Skeletal muscle satellite cell (primary cell): ENCODE results near the gene CACNB1.

Experiments used
- H3K27me3 ChIP-seq: 2 replicates; pipeline ENCODE4 v1.7.0; 2013; ENCODE audit warnings: low read length; ENCODE audit not compliant: control insufficient read depth, insufficient read depth
- H3K36me3 ChIP-seq: 2 replicates; pipeline ENCODE4 v1.7.0; 2013; ENCODE audit warnings: mild to moderate bottlenecking, control low read depth, low read length; ENCODE audit not compliant: insufficient read depth
- H3K4me1 ChIP-seq: 2 replicates; pipeline ENCODE4 v1.7.0; 2013; ENCODE audit warnings: low read length; ENCODE audit not compliant: control insufficient read depth, insufficient read depth
- H3K4me2 ChIP-seq: 2 replicates; pipeline ENCODE4 v1.7.0; 2013; ENCODE audit warnings: mild to moderate bottlenecking, low read length
- H3K4me3 ChIP-seq: 2 replicates; pipeline ENCODE4 v1.7.0; 2013; ENCODE audit warnings: low read length
- H3K9ac ChIP-seq: 2 replicates; pipeline ENCODE4 v1.7.0; 2013; ENCODE audit warnings: mild to moderate bottlenecking, low read depth, low read length, moderate library complexity
- H3K9me3 ChIP-seq: replicated peaks from 2 replicates; pipeline ENCODE4 v1.7.0; 2013; ENCODE audit warnings: mild to moderate bottlenecking, control low read depth, low read length

CACNB1 gene

DNA sequence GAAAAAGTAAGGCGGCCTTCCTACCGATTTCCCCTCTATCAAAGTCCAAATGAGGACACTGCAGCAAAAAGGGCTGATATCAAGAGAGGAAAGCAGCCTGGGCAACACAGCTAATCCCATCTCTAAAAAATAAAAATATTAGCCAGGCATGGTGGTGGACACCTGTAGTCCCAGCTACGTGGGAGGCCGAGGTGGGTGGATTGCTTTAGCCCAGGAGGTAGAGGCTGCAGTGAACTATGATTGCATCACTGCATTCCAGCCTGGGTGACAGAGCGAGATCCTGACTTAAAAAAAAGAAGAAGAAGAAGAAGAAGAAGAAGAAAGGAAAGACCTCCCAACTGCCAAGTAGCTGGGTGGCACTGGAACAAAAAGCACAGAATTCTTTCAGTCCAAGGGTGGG is 14.4 kb downstream of the CACNB1 start:
- peaks cover 8% of the 10 kb centered on the region for H3K4me1 ChIP-seq

DNA sequence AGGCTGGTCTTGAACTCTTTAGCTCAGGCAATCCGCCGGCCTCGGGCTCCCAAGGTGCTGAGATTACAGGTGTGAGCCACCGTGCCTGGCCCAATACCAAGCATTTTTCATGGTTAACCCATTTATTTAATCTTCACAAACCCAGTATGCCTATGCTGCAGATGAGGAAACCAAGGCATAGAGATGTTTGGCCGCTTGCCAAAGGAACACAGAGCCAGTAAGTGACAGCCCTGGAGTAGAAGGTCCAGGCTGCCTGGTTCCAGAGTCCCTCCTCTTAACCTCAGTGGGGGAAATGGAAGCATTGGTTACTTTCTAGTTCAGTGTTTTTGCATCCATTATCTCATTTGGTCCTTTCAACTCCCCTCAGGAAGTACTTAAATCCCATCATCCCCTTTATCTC is 16.2 kb downstream of the CACNB1 start:
- Histone ChIP-seq H3K9me3 (no peaks in the 10 kb centered on the region), H3K4me3 (no peak overlapping the region), H3K36me3 (peaks cover 63% of the 10 kb centered on the region), H3K4me1 (peaks cover 11% of the 10 kb centered on the region), H3K4me2 (no peak overlapping the region), H3K9ac (no peak overlapping the region), H3K27me3 (no peaks in the 10 kb centered on the region)

More for the DNA sequence above, 14.4 kb downstream of the CACNB1 start:
- H3K9me3 ChIP-seq = no peaks in the 10 kb centered on the region
- H3K4me3 ChIP-seq = no peak overlapping the region
- peaks cover 61% of the 10 kb centered on the region for H3K36me3 ChIP-seq
- H3K9ac ChIP-seq = no peak overlapping the region
- no peaks in the 10 kb centered on the region for H3K27me3 ChIP-seq
- H3K4me2 ChIP-seq = no peak overlapping the region

DNA sequence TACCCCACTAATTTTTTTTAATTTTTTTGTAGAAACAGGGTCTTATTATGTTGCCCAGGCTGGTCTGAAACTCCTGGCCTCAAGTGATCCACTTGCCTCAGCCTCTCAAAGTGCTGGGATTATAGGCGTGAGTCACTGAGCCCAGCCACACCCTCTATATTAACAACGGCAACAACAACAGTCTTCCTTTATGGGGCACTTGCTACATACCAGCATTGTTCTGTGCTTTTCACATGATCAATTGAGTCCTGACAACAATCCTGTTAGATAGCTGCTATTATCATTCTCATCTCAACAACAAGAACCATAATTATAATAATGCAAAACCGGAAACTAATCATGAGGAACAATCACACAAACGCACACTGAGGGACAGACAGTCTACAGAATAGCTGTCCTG is 18.9 kb downstream of the CACNB1 start:
- Histone ChIP-seq H3K4me2 (no peak overlapping the region), H3K9me3 (no peaks in the 10 kb centered on the region), H3K36me3 (peaks cover 58% of the 10 kb centered on the region), H3K27me3 (no peaks in the 10 kb centered on the region), H3K4me1 (peaks cover 14% of the 10 kb centered on the region), H3K9ac (no peak overlapping the region), H3K4me3 (no peak overlapping the region)

DNA sequence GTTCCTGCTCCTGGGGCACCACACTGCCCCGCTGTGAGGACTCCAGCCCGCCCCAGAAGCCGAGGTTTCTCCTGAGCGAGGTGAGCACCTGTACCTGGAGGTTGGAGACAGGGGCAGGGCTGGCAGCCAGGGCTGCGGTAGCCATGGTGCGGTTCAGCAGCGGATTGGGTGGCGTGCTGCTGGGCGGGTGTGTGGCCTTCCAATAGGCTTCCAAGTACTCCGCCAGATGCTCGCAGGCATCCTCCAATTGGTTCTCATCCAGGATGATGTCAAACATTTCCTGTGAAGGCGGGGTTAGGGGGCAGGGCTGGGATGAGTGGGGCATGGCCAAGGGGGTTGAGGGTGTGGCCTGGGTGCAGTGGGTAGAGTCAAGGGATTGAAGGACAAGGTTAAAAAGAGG is 20.2 kb downstream of the CACNB1 start:
- Histone ChIP-seq H3K4me2 (no peak overlapping the region), H3K4me1 (peaks cover 14% of the 10 kb centered on the region), H3K9ac (no peak overlapping the region), H3K9me3 (no peaks in the 10 kb centered on the region), H3K36me3 (peaks cover 49% of the 10 kb centered on the region), H3K4me3 (no peak overlapping the region), H3K27me3 (no peaks in the 10 kb centered on the region)

DNA sequence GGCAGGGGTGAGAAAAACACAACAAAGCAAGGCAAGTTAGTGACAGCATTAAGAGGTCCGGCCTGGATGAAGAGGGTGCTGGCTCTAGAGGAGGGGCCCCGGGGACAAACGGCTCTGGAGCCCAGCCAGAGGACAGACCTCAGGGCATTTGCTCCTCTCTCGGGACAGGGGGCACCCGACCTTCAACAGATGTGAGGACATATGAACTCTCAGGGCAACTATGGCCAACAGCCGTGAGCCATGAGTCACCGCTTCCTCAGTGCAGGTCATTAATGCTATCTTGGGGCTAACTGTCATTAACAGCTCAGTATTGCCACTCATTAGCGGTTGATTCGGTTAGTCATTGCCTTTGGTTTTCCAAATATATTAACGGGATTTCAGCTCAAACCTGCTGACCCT is 21.8 kb downstream of the CACNB1 start:
- H3K4me3 ChIP-seq = no peak overlapping the region
- peaks cover 38% of the 10 kb centered on the region for H3K36me3 ChIP-seq
- H3K4me2 ChIP-seq = no peak overlapping the region
- no peaks in the 10 kb centered on the region for H3K9me3 ChIP-seq
- H3K4me1 ChIP-seq = peaks cover 14% of the 10 kb centered on the region
- H3K9ac ChIP-seq = no peak overlapping the region
- no peaks in the 10 kb centered on the region for H3K27me3 ChIP-seq

DNA sequence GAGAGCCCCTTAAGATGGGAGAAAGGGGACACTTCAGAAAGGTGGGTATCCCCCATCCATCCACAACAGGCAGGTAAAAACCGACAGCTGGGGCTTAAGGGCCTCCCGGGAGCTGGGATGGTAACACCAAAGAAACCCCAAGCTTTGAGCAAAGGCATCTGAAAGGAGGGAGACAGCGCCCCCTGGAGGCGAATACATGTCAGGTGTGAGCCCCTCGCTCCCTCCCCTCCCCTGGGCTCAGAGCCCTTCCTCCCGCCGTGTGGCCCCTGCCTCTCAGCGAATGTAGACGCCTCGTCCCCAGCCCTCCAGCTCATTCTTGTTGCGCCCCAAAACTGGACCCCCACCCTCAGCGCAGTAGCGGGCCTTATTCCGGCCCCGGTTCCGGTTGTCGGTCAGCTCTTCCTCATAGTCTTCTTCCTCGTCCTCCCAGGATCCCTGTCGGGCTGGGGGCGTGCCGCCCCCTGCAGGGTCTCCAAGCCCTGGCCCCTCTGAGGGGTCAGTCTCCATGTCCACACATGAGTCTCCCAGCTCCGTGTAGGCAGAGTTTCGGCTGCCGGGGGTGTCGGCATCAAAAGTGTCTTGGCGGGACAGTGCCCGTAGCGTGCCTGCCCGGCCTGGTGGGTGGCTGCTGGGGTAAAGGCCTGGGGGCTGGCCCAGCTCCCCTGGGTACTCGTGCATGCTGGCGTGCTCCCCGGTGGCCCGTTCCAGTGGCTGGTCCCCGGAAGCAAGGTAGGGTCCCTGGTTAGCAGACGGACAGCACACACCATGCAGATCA is 22.4 kb downstream of the CACNB1 start:
- Histone ChIP-seq H3K4me2 (no peak overlapping the region), H3K9ac (no peak overlapping the region), H3K27me3 (peaks cover under 1% of the 10 kb centered on the region), H3K4me3 (no peak overlapping the region), H3K4me1 (peaks cover 14% of the 10 kb centered on the region), H3K36me3 (peaks cover 38% of the 10 kb centered on the region), H3K9me3 (no peaks in the 10 kb centered on the region)

DNA sequence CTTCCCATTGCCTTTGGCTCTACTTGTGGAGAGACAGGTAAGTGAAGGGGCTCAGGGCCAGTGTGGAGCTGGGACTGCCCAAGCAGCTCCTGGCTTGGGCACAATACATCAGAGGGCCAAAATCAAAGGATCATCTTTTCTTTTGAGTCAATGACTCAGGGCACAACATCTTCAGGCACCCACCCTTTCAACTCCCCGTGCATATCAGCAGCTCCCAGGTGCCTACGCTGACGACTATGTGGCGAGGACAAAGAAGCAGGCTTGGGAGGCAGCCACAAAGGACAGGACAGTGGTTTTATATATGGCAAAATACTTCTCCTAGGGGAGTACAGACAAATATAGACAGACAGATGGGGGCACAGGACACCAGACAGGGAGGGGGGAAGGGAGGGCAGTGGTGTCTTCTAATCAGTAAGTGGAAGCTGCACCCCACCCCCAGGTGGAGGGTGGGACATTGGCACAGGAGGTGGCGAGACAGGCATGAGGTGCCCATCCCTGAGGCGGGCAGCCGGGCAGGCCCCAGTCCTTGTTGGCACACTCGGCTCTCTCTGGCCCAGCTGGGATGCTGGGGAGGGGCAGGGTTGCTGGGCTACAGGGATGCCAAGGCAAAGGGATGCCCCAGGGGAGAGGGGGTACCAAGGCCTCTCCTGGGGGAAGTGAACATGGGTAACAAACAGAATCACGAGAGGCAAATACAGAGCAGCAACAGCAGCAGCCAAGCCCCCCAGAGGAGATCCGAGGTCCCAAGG is 23.8 kb downstream of the CACNB1 start:
- H3K9me3 ChIP-seq = no peaks in the 10 kb centered on the region
- H3K4me2 ChIP-seq = no peak overlapping the region
- peaks cover 38% of the 10 kb centered on the region for H3K36me3 ChIP-seq
- no peak overlapping the region for H3K9ac ChIP-seq
- H3K27me3 ChIP-seq = peaks cover 8% of the 10 kb centered on the region
- H3K4me3 ChIP-seq = no peak overlapping the region
- peaks cover 12% of the 10 kb centered on the region for H3K4me1 ChIP-seq

DNA sequence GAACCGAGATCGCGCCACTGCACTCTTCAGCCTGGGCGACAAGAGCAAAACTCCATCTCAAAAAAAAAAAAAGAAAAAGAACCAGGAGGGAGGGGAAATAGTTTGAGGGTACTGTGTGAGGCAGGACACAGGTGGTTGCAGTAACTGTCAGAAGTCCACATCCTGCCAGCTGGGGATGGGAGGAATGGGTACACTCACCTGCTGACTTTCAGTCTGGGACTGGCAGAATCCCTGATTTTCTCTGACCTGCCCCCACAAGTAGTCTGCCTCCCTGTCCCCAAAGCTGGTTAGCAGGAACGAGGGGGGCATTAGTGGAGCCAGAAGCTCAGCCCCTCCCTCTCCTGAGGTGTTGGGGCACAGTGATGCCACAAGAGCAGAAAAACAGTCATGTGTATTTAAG is 24.4 kb downstream of the CACNB1 start:
- Histone ChIP-seq H3K4me1 (peaks cover 7% of the 10 kb centered on the region), H3K36me3 (peaks cover 37% of the 10 kb centered on the region), H3K9ac (no peak overlapping the region), H3K9me3 (no peaks in the 10 kb centered on the region), H3K4me2 (no peak overlapping the region), H3K4me3 (no peak overlapping the region), H3K27me3 (peaks cover 8% of the 10 kb centered on the region)

DNA sequence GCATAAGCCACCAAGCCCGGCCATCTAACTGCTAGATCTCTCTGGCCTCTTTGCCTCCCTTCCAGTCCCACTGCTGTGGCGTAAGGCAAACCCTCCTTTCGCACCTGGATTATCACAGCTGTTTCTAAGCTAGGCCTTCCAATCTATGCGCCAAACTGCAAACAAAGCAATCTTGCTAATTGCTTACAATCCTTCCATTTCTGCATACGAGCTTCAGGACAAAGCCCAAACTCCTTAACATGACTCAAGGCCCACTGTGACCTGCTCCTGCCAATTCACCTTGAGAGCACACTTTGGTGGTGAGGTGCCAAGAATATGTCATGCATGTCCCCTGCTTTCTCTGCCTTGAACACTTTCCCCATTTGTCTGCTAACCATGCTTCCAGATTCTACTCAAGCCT is 25.5 kb downstream of the CACNB1 start:
- peaks cover 14% of the 10 kb centered on the region for H3K27me3 ChIP-seq
- H3K4me2 ChIP-seq = no peak overlapping the region
- no peaks in the 10 kb centered on the region for H3K9me3 ChIP-seq
- no peak overlapping the region for H3K9ac ChIP-seq
- peaks cover 26% of the 10 kb centered on the region for H3K36me3 ChIP-seq
- H3K4me3 ChIP-seq = no peak overlapping the region
- H3K4me1 ChIP-seq = peaks cover 3% of the 10 kb centered on the region

DNA sequence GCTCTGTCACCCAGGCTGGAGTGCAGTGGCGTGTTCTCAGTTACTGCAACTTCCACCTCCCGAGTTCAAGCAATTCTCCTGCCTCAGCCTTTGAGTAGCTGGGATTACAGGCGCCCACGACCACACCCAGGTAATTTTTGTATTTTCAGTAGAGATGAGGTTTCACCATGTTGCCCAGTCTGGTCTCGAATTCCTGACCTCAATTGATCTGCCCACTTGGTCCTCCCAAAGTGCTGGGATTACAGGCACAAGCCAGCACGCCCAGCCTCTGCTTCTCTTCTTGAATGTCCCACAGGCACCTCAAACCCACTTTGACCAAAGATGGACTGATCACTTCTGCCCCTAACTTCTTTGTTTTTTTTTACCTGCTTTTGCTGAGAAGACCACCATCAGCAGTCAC is 26.9 kb downstream of the CACNB1 start:
- Histone ChIP-seq H3K4me1 (peaks cover under 1% of the 10 kb centered on the region), H3K36me3 (peaks cover 12% of the 10 kb centered on the region), H3K9me3 (no peaks in the 10 kb centered on the region), H3K4me2 (no peak overlapping the region), H3K9ac (no peak overlapping the region), H3K4me3 (no peak overlapping the region), H3K27me3 (peaks cover 28% of the 10 kb centered on the region)

DNA sequence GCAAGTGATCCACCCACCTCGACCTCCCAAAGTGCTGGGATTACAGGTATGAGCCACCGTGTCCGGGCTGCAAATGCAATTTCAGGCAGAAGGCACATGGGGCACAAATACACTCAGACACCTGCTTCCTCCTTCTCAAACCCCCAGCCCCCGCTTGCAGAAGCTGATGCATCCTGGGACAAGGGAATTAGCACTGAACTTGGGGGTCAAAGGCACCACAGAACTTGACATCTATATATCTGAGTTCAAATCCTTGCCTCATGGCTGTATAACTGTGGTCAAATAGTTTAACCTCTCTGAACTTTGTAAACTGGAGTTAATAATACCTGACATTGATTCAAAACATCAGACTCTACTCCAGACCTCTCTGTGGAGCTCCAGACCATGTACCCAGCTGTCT is 27.4 kb downstream of the CACNB1 start:
- Histone ChIP-seq H3K4me1 (peaks cover 1% of the 10 kb centered on the region), H3K4me2 (no peak overlapping the region), H3K36me3 (peaks cover 8% of the 10 kb centered on the region), H3K9me3 (no peaks in the 10 kb centered on the region), H3K4me3 (no peak overlapping the region), H3K9ac (no peak overlapping the region), H3K27me3 (peaks cover 32% of the 10 kb centered on the region)

DNA sequence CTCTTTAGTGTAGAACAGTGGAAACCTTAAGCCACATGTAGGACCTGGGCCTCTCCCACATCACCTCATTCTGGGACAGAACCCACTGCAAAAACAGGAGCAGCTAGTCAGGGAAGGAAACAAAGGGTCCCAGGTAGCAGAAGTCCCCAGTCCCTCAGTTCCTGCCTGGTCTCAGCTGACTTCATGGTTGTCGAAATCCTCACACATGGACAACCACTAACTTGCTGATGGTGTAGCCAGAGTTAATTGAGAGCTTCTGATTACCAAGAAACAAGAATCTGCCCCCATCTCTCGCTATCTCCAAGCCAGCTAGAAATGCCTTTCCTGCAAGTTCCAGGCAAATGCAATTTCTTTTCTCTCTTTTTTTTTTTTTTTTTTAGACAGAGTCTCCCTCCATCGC is 28.0 kb downstream of the CACNB1 start:
- Histone ChIP-seq H3K36me3 (peaks cover 2% of the 10 kb centered on the region), H3K4me3 (no peak overlapping the region), H3K9ac (no peak overlapping the region), H3K4me1 (peaks cover 4% of the 10 kb centered on the region), H3K9me3 (no peaks in the 10 kb centered on the region), H3K27me3 (peaks cover 36% of the 10 kb centered on the region), H3K4me2 (no peak overlapping the region)
